ENCODE data around the gene HINT2.

Gene HINT2

GRCh38 chr9:35790385-35791296, 24.2 kb downstream of the HINT2 start:
- DNase-seq (ENCODE audit: low read depth), result peak; percentile 43
- peak overlapping the region; percentile 23 for H3K4me3 ChIP-seq (ENCODE audit: low read depth, low read length)

- no peak overlapping the region for H3K4me3 ChIP-seq (ENCODE audit: low read depth, low read length)
- DNase-seq (ENCODE audit: low read depth), result no peak
Measured at GRCh38 chr9:35790025-35790384, 24.8 kb downstream of the HINT2 start.

- H3K4me3 ChIP-seq (ENCODE audit: low read depth, low read length), result no peak overlapping the region
Measured at GRCh38 chr9:35789541-35789940, 25.3 kb downstream of the HINT2 start.

GRCh38 chr9:35783418-35783817, 31.4 kb downstream of the HINT2 start:
- no peak overlapping the region for H3K4me3 ChIP-seq (ENCODE audit: low read depth, low read length)
- no peak for DNase-seq (ENCODE audit: low read depth)

More at GRCh38 chr9:35789541-35789940, 25.3 kb downstream of the HINT2 start:
- DNase-seq (ENCODE audit: low read depth), result no peak

GRCh38 chr9:35781066-35781465, 33.8 kb downstream of the HINT2 start:
- no peak for DNase-seq (ENCODE audit: low read depth)
- H3K4me3 ChIP-seq (ENCODE audit: low read depth, low read length), result no peak overlapping the region

- no peak for DNase-seq (ENCODE audit: low read depth)
- H3K4me3 ChIP-seq (ENCODE audit: low read depth, low read length), result no peak overlapping the region
Measured at GRCh38 chr9:35778496-35778895, 36.3 kb downstream of the HINT2 start.

GRCh38 chr9:35776018-35776417, 38.8 kb downstream of the HINT2 start:
- no peak for DNase-seq (ENCODE audit: low read depth)
- no peak overlapping the region for H3K4me3 ChIP-seq (ENCODE audit: low read depth, low read length)

GRCh38 chr9:35774907-35775635, 39.8 kb downstream of the HINT2 start:
- no peak for DNase-seq (ENCODE audit: low read depth)
- H3K4me3 ChIP-seq (ENCODE audit: low read depth, low read length), result no peak overlapping the region

- no peak for DNase-seq (ENCODE audit: low read depth)
- H3K4me3 ChIP-seq (ENCODE audit: low read depth, low read length), result no peak overlapping the region
Measured at GRCh38 chr9:35771943-35772342, 42.9 kb downstream of the HINT2 start.

- DNase-seq (ENCODE audit: low read depth), result no peak
- H3K4me3 ChIP-seq (ENCODE audit: low read depth, low read length), result no peak overlapping the region
Measured at GRCh38 chr9:35771534-35771933, 43.3 kb downstream of the HINT2 start.

- DNase-seq (ENCODE audit: low read depth), result no peak
- no peak overlapping the region for H3K4me3 ChIP-seq (ENCODE audit: low read depth, low read length)
Measured at GRCh38 chr9:35771075-35771433, 43.8 kb downstream of the HINT2 start.

- no peak overlapping the region for H3K4me3 ChIP-seq (ENCODE audit: low read depth, low read length)
- DNase-seq (ENCODE audit: low read depth), result no peak
Measured at GRCh38 chr9:35769763-35770162, 45.1 kb downstream of the HINT2 start.

GRCh38 chr9:35767458-35767857, 47.4 kb downstream of the HINT2 start:
- no peak overlapping the region for H3K4me3 ChIP-seq (ENCODE audit: low read depth, low read length)
- DNase-seq (ENCODE audit: low read depth), result no peak

- no peak overlapping the region for H3K4me3 ChIP-seq (ENCODE audit: low read depth, low read length)
- DNase-seq (ENCODE audit: low read depth), result no peak
Measured at GRCh38 chr9:35766997-35767396, 47.8 kb downstream of the HINT2 start.

GRCh38 chr9:35763803-35764202, 51.0 kb downstream of the HINT2 start:
- H3K4me3 ChIP-seq (ENCODE audit: low read depth, low read length), result no peak overlapping the region

GRCh38 chr9:35763181-35763580, 51.7 kb downstream of the HINT2 start:
- DNase-seq (ENCODE audit: low read depth), result no peak
- no peak overlapping the region for H3K4me3 ChIP-seq (ENCODE audit: low read depth, low read length)

More at GRCh38 chr9:35763803-35764202, 51.0 kb downstream of the HINT2 start:
- DNase-seq (ENCODE audit: low read depth), result no peak
